ENCODE measurements around the gene CNDP1.
"Not testable (repeated sequence)": the region's sequence is repeated elsewhere in the genome, so short reads cannot be mapped to it uniquely, and the experiment has no call there.

CNDP1 gene, protein sequence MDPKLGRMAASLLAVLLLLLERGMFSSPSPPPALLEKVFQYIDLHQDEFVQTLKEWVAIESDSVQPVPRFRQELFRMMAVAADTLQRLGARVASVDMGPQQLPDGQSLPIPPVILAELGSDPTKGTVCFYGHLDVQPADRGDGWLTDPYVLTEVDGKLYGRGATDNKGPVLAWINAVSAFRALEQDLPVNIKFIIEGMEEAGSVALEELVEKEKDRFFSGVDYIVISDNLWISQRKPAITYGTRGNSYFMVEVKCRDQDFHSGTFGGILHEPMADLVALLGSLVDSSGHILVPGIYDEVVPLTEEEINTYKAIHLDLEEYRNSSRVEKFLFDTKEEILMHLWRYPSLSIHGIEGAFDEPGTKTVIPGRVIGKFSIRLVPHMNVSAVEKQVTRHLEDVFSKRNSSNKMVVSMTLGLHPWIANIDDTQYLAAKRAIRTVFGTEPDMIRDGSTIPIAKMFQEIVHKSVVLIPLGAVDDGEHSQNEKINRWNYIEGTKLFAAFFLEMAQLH

DNA sequence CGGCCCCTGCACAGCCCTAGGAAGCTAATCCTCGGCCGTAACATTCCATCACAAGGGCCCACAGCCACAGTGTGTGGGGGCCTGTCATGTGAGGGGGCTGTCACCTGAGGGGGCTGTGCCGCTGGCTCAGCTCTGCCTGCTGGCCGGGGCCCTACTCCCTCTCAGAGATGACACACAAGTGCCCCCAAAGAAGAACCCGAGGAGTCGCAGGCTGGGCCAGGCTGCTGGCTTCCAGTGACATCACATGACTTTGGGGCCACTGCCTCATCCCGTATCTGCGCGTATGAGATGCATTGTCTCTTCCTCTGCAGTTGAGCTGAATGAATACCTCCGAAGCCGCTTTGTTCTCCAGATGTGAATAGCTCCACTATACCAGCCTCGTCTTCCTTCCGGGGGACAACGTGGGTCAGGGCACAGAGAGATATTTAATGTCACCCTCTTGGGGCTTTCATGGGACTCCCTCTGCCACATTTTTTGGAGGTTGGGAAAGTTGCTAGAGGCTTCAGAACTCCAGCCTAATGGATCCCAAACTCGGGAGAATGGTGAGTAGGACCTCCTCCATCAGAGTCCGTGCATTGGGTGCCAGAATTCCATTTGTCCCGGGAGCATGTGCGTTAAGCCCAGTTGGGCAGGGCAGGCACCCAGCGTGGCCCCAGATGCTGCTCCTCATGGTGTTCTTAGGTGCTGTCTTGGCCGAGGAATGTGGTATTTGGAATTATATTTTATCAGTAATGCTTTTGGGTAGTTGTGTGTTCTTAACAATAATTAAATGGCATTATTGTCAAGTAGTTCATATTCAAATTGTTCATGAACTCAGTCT lies at the start of gene CNDP1:
CNDP1 (plus strand) TSS at position 351 of the 820 bp plus-strand sequence; CDS start at position 519, 168 bp downstream.
- DNase-seq = no peak

DNA sequence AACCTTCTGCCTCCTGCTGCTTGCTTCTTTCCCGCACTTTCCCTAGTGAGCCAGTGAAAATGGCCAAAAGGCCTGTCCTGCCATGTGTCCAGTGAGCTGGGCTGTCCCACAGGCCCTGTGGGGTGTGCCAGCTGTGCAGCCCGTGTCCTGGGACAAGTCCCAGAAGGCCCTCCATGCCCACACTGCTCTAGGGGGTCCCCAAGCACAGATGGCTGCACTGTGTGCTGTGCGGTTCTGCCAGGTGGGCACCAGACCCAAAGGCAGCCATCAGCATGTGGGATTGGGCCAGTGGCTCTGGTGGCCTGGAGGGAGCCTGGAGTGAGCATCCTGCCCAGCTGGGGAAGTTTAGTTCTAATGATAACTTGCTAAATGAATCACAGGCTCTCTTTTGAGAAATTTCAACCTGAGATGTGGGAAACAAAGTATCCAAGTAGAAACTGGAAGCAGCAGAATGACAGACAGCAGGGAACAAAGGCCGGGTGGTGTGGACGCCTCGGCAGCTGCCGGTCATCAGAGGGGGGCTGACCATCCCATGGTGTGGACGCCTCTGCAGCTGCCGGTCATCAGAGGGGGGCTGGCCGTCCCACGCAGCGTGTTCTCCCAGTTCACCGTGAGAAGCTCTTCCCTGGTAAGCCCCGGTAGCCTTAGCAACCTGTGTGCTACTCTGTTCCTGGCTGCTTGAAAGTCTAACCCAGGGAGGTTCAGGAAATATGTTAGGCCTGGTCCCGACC lies 48.0 kb upstream of the CNDP1 start:
- no peak for DNase-seq

DNA sequence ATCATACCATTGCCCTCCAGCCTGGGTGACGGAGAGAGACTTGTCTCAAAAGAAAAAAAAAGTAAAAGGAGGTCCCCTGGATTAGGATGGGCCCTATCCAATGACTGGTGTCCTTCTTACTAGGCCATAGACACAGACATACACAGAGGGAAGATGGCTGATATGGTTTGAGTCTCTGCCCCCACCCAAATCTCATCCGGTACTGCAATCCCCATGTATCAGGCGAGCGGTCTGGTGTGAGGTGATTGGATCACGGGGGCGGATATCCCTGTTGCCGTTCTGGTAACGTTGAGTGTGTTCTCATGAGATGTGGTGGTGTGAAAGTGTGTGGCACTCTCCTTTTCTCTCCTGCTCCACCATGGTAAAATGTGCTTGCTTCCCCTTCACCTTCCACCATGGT lies 45.9 kb upstream of the CNDP1 start:
- no peak for DNase-seq

DNA sequence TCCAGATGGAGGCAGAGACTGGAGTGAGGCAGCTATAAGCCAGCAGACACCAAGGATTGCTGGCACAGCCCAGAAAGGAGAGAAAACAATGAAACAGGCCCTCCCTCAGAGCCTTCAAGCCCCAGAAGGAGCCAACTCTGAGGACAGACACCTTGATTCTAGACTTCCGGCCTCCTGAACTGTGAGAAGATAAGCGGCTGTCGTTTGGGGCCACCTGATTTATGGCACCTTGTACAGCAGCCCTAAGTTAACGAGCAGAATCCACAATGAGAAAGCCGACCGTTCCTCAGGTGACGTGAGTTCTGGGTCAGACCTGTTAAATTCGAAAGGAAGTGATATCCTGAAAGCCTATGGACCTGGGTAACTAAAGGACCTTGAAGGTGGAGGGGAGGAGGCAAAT lies 45.4 kb upstream of the CNDP1 start:
- no peak for DNase-seq

DNA sequence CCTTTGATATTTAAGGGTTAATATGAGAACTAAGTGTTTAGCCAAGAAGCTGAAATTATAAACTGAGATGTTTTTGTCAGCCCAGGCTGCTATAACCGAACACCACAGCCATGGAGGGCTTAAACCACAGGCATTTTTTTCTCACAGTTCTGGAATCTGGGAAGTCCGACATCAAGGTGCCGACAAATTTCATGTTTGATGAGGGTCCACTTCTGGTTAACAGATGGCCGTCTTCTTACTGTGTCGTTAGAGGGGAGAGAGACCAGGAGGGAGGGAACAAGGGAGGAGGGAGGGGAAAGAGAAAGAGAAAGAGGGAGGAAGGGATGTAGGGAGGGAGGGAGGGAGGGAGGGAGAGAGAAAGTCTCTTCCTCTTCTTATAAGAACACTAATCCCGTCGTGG lies 44.6 kb upstream of the CNDP1 start:
- DNase-seq = no peak

DNA sequence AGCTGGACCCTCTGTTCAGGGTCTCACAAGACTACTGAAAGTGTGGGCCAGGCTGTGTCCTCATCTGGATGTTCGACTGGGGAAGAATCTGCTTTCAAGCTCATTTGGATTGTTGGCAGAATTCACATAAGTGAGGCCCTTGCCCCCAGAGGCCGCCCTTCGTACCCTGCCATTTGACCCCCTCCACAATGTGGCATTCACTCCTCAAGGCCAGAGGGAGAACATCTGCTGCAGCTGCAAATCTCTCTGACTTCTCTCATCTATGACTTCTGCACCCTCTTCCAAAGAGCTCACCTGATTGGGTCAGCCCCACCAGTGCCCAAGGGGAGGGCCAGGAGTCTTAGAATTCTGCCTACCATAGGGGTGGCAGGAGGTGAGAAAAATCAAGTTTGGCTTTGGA lies 42.0 kb upstream of the CNDP1 start:
- no peak for DNase-seq

DNA sequence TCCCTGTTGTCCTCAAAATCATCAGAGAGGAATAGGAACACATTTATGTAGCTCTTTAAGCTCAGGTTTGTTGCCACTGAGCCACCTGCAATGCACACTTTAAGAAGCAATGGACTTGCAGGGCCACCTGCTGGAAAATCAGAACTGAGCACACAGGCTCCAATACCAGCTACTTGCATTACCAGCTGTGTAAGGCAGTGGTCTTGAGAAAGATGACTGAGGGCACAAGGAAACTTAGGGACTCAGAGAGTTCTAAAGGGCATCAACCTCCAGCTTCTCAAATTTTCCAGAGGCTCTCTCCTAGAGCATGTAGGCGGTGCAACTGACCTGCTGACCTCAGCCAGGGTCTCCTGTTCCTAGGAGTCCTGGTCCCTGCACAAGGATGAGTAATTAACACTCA lies 40.6 kb upstream of the CNDP1 start:
- no peak for DNase-seq

DNA sequence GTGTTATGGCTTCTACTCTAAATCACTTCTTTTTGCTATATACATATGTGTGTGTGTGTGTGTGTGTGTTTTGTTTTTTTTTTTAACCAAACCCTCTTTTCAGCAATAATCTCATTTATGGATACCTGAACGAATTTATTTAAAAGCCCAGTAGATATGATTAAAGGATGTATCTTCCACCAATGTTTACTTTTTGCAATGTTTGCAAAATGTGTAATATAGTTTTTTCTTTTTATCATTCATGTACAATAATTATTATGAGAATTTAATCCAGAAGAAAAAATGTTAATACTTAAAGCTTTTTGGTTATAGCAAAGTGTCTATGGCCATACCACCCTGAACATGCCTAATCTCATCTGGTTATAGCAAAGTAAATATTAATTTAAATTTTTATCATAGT lies 39.8 kb upstream of the CNDP1 start:
- DNase-seq = no peak

DNA sequence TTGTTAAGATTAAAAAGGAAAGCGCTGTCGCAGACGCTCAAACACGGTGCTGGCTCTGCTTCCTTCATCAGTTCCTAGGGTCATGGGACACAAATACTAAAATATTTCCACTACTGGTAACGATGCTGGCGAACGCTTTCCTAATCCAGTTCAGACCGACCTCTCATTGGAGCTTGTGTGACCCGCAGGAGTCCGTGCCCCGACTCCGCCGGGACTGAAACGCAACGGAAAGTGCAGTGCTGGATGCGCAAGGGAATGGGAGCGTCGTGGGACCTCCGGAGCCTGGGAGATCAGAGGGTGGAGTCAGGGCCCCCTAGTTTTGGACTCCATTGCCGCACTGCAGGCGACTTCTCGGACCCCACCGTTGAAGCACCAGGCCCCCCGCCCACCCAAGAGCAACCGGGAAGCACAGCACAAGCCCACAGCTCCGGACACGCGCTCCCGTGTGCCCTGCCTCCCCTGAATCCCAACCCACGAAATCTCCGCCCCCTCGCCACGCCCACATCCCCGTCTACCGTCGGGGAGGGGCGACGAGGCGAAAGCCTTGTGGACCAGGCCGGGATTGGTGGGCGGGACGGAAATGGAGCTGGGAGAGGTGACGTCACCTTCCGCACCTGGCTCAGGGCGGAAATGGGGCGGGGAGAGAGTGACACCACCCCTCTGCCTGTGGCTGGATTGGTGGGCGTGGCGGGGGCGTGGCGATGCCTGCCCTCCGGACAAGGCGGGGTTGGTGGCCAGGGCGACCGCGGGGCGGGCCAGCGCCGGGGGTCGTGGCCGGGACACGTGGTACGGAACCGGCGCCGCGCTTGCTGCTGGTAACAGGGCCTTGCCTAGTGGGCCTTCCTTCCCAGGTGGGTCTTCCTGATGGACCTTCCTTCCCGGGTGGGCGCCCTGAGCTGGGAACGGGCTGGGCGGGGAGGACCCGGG lies 38.5 kb upstream of the CNDP1 start, which contains the start of gene CNDP2:
CNDP2 (plus strand) TSS at position 783 of the 927 bp plus-strand sequence. CDS start 3,611 bp downstream, outside the sequence.
- peak; percentile 72 for DNase-seq

DNA sequence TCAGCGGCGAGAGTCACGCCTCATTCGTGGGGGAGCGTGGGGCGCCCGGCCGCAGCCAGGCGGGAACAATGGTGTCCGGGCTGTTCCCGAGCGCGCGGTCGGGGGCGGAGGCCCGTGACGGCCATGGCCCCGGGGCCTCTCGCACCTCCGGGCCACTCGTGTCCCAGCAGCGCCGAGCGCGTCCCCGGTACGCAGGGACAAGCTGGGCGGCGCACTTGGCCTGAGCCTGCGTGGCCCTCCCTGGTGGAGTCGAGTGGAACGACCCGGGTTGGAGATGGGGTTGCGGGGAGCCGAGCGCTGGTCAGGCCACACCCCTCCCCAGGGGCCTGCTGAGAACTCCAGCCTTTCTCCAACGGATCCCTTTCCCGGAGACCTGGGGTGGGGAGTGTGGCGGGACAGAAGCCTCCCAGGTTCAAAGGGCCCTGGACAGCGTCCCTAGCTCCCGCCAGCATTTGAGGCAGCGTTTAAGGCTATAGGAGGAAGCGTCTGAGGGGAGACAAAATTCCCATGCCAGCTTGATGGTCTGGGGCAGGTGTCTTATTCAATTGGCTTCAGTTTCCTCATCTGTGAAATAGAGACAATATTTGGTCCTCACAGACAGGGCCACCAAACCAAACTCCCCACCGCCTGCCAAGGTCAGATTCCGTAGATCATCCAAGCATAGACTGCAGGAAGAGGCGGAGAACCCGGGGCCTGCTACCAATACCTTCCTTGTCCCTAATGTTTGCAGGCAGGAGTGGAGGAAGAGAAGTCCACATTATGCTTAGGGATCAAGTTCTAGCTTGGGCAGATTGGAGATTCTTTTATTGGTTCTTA lies 37.6 kb upstream of the CNDP1 start:
- DNase-seq = no peak

DNA sequence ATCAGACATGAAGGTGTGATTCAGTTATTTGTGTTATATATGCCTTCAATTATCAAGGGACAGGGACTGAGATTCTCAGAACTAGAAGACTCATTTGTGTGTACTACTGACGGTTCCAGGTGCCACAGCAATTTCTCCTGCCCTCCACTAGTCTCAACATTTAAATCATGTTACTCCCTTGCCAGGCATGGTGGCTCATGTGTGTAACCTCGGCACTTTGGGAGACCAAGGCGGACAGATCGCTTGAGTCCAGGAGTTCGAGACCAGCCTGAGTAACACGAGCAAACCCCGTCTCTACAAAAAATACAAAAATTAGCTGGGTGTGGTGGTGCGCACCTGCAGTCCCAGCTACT lies 37.0 kb upstream of the CNDP1 start:
- no peak for DNase-seq

DNA sequence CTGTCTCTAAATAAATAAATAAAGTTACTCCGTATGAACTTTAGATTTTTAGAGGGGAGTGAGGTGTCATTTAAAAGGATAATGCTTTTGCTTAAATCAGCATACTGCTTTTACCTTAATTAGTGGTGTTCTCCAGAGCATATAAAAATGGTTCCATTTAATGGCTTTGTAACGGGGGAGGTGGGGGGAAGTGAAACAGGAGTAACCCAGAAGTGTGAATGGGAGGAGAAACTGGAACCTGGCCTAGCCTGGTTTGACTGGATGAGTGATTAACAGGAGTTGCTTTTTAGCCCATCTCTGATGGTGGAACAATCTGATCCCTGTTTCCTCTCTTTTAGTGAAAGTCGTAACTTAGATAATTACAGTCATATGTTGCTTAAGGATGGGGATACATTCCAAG lies 36.5 kb upstream of the CNDP1 start:
- no peak for DNase-seq

DNA sequence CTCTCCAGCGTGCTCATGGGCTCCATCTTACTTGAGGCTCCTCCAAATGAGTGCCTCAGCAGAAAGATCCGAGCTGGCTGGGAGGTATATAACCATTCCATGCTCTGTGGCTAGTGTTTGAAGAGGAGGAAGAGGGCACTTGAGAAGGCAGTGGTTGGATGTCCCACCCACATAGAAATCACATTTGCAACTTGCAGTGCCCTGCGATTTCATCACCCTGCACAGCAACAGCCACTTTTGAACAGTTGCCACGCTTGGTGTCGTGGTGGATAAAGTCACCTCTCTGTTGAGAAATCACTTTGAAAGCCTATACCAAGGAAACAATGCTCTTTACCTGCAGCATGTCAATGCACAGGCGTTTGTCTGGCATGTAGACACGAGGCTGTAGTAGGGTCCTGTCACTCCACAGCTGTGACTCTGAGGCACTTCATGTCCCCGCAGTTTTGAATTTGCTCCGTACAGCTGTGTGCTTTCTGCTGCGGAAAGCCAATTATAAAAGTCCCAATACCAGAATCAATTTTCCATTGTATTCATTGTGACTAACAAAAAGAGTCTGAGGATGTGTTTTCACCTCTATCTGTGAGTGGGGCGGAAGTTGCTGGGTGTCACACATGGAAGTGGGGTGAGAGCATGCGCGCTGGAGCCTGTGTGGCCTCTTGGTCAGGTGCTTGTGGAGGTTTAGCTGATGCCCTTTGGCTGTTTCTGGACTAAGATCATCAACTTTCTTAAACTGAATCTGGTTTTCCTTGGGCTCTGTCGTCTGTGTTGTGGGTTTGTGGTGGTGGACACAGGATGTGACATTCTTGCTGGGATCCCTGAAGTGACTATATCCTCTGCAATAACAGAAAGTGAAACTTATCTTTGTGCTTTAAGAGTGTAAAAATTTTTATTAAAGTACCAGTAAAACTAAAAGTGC lies 35.3 kb upstream of the CNDP1 start:
- no peak for DNase-seq

DNA sequence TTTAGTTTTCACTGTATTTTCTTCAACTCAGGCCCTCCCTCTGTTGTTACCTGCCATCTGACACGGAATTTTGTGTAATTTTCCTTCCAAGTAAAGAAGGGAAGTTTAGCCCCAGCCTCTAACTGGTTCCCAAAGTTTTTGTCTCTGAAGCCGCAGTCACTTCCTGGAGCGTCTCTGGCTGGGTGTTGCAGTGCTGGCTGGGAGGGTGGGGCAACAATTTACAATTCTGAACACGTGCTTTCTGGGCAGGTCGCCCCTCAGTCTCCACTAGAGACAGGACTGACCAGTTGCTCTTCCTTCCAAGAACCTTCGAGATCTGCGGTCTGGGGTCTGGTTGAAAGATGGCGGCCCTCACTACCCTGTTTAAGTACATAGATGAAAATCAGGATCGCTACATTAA lies 34.7 kb upstream of the CNDP1 start:
- no peak for DNase-seq

DNA sequence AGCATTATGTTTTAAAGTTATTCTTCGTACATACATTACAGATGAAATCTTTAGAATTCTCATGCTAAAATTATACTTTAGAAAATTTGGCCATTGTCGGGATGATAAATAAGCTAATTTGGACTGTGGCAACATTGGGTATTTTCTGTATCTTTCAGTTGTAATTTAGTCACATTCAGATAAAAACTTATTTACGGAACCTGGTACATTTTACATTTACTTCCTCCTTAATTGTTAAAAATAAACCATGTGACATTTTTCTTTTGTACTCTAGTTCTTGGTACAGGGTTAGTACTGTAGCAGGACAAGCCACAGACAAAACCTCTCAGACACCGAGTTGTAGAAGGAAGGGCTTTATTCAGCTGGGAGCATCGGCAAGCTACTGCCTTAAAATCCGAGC lies 33.9 kb upstream of the CNDP1 start:
- DNase-seq = no peak

DNA sequence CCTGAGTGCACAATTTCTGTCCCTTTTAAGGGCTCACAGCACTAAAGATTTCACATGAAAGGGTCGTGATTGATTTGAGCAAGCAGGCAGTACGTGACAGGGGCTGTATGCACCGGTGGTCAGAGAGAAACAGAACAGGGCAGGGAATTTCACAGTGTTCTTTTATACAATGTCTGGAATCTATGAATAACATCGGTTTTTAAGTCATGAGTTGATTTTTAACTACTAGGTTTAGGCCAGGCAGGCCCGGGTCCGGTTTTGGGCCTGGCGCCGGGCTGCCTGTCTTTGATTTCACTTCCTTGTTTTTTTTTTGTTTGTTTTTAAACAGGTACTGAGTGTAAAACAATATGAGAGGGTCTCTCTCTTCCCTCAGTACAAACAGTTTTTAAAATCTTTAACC lies 33.5 kb upstream of the CNDP1 start:
- not testable (repeated sequence) for DNase-seq

DNA sequence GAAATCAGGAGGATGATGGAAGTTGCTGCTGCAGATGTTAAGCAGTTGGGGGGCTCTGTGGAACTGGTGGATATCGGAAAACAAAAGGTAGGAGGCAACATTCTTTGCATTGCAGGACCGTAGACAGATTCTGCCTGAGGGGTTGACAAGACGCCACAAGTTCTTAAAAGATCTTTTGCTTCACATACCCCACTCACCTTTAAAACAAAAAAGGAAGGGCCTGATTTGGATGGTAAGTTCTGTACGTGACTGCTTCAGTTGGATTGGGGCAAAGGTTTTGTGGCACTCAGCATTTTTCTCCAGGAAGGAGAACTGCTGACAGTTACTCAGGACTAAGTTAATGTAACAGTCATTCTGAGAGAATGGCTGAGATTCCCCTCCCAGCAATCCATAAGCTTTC lies 32.9 kb upstream of the CNDP1 start:
- no peak for DNase-seq

DNA sequence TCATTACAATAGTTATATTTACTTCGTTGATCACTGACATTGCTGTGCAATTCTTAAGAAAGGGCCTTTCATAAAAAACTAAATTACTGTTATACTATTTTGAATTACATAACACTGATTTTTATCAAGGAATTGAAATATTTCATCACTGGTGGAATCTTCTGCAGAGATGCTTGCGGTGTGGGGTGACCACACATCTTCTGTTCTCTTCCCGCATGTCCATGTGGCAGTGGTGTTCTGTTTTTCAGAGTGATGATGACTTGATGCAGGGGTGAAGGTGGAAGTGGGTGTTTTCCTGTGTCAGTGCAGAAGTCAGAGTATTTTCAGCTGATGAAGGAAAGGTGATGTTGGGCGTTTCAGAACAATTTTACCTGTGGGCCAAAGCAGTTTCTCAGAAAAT lies 31.2 kb upstream of the CNDP1 start:
- no peak for DNase-seq

DNA sequence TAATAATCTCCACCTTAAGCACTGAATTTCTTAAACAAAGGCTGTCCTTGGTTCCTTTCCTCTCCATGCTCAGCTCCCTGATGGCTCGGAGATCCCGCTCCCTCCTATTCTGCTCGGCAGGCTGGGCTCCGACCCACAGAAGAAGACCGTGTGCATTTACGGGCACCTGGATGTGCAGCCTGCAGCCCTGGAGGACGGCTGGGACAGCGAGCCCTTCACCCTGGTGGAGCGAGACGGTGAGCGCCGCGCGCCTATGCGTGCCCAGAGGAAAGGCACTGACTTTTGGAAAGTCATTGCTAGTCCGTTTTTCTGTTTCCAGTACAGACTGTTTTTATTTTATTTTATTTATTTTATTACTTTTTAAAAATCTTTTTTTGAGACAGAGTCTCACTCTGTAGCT lies 28.5 kb upstream of the CNDP1 start:
- DNase-seq = no peak

DNA sequence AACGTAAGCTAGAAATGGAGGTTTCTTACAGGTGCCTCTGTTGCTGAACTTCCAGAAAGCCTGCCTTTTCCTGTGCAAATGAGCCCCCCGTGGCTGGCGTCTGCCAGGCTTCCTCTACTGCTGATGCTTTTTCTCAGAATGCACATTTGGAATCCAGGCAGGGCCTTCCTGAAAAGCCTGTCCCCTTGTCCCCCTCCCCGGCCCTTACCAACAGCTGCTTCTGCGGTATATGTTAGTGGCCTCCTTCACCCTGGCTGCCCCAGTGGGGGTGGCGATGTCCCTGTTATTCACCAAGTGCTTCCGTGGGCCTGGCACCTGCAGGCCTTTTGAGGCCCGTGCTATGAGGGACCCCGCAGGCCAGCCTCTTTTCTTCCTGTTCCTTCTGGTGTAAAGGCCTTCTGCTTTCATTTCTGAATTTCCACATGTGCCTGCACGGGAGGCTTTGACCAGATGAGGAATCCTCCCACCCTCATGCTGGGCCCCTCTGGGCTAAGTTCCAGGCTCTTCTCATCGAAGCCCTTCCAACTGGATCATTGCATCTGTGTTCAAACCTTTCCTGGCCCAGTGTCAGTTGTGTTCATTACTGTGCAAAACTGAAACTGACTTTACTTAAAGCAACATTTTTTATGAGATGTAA lies 27.7 kb upstream of the CNDP1 start:
- no peak for DNase-seq
